Measurements from ENCODE around the gene AMIGO3.

Gene AMIGO3

DNA sequence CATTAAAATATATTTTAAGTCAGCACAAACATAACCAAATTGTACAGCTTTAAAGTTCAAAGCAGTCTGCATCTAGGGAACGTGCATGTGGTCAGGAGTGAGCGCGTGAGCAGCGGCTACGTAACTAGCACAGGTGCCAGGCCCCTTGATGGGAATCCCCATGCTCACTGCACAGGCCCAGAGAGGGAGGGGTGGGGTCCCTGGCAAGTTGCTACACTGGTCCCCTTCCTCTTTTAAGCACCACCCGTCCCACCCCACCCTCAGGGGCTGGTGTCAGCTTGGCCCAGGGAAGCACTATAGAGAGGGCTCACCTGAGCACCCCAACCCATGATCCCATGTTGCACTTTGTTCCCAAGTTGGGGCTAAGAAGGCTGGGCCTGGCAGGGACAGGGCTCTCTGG is 5.1 kb upstream of the AMIGO3 start:
- DNase-seq (ENCODE audit: low read depth): no peak

DNA sequence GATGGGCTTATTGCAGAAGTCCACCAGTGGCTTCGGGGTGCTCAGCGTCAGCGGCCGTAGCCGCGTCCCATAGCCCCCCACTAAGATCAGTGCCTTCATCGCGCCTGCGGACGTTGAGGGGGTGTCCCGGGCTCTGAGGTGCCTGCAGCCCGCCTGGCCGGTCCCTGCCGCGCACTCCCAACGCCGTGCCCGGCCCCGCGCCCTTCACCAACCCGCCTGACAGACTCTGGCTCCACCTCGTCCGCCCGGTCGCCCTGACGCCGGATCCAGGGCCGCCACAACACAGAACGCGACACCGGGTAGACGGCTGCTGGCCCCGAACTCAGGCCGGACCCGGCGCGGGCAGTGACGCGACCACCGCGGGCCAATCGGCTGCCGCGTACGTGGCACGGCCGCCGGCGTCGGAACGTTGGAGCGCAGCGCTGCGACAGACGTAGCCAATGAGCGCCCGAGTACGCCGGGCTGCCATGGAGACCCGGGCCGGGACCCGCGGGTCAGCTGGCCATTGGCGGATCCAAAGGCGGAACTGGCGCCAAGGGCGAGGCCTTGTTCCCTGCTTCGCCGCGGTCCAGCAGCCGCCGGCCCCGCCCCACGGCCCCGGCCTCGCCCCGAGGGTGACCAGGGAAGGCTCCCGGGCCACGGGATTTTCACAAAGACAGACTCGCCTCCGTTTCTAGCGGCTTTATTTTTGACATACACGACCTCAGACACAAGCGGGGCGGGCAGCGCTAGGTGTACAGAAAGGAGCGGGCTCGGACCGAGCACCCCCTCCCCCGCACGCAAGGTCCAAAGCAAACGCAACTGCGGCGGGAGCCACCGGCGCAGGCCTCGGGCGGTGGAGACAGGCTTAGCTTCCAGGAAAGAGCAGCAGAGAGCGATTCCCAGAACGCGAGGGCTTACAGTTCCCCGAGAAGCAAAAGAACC is 4.4 kb upstream of the AMIGO3 start, which contains the start of gene GMPPB:
GMPPB (minus strand) TSS at position 324 of the 924 bp plus-strand sequence; CDS start at position 99, 225 bp downstream.
- DNase-seq (ENCODE audit: low read depth): peak; percentile 86

GRCh38 chr3:49723296-49723627 is 3.8 kb upstream of the AMIGO3 start:
- peak; percentile 31 for DNase-seq (ENCODE audit: low read depth)

DNA sequence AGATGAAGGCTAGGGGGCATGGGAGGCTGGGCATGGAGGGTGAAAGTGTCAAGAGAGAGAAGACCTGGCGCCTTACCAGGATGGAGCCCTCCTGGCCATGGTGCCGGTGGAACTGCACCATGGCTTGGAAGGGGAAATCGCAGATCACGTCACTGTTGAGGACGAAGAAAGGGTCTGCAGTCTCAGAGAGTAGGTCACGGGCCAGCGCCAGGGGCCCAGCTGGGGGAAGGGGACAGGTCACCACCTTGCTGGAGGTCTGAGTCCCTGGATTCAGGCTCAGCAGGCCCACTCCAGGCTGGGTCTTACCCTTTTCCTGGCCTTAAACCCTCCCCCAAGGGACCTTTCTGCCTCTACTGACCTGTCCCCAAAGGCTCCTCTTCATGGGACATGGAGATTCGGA is 3.4 kb upstream of the AMIGO3 start:
- DNase-seq (ENCODE audit: low read depth): no peak

DNA sequence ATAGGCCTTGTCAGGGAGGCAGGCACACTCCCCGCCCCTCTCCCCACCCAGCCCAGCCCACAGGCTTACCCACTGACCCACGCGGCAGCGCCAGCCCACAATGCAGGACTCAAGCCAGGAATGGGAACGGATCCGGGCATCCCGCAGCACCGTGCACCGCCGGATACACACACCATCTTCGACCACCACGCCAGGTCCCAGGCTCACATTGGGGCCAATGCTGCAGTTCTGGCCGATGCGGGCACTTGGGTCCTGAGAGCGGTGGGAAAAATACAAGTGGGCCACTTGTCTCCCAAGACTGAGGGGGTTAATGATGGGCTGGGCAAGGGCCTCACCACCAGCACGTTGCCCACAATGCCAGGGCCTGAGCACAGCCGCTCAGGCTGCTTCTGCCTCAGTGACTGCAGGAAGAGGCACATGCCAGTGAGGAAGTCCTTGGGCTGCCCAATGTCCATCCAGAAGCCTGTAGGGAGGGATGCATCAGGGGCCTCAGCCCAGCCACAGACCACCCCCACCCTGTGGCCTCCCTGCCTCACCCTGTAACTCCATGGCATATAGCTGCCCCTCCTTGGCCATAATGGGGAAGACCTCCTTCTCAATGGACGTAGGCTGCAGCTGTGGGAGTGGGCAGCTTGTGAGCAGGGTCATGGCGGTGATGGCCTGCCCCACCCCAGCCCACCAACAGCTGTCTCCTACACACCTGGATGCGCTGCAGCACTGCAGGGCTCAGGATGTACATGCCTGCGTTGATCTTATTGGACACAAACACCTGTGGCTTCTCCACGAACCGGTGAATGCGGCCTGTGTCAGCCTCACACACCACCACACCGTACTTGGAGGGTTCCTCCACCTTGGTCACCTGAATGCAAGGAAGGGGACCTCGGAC is 2.7 kb upstream of the AMIGO3 start:
- no peak for DNase-seq (ENCODE audit: low read depth)

DNA sequence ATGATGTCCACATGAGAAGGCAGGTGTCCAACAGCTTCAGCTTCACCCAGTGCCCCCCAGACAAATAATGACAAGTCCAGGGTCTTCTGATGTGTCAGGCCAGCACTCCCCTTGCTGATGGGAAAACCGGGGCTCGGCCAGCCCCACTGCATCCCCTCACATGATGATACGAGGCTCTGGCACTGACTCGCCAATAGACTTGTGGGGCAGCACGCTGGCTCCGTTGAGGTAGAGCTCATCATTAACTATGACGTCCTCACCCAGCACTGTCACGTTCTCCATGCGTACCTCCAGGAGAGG is 2.1 kb upstream of the AMIGO3 start:
- DNase-seq (ENCODE audit: low read depth): no peak

- DNase-seq (ENCODE audit: low read depth): no peak
Measured at GRCh38 chr3:49720855-49721595, 1.5 kb upstream of the AMIGO3 start.

- no peak for DNase-seq (ENCODE audit: low read depth)
Measured at GRCh38 chr3:49718858-49719213, 648 bp downstream of the AMIGO3 start.

DNA sequence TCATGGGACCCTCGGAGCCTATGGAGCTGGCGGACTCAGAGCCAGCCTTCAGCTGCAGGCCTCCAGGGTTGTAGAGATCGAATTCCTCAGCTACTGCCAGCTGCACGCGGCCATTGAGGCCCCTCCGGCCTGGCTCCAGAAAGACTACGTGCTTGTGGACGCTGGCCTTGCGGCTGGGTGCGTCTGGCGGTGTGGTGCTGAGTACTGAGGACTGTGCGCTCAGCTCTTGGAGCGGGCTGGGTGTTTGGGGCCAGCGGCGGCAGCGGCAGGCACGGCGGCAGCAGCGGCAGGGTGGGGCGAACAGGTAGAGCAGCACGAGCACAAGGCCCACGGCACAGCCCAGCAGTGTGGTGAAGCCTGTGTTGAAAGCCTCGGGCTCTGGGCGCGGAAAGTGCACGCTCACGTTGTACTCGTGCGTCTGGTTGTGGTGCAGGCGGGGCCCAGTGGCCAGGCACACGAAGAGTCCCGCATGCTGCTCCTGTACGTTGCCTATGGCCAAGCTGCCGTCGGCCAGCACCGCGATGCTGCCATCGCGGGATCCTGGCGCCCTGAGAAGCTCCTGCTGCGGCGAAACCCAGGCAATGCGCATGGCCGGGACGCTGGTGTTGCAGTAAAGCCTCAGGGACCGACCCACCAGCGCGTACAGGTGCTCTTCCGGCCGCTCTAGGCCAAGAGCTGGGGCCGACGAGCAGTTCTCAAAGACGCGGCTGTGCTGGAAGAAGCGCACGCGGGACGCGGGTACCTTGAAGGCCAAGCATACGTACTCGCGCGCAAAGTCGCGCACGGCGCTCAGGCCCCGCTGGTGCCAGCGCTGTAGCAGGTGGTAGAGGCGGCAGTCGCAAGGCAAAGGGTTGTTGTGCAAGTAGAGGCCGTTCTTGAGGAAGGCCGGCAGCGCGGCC is 1.3 kb downstream of the AMIGO3 start:
- DNase-seq (ENCODE audit: low read depth): no peak

GRCh38 chr3:49717211-49717958 is 2.1 kb downstream of the AMIGO3 start:
- DNase-seq (ENCODE audit: low read depth): no peak

DNA sequence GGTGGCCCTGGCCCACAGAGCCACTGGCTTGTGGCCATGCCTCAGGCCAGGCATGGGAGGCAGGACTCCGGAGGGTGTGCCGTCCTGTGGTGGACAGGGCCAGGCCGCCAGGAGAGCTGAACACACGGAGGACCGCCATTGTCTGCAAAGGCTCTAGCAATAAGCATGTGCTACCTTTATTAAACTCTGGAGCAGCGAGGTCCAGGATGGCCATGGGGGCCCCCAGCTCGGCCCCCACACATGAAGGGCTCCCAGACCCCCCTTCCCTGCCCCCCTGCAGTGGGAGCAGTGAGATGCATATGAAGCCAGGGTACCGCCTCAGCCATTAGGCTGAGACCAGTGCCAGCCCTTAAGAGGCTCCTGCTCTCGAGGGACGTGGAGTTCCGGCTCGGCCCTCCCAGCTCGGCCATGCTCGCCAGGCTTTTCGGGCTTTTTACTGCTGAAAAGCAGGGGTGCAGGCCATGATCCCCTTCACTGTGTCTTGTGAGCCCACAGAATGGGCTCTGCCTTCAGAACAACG is 2.7 kb downstream of the AMIGO3 start:
- DNase-seq (ENCODE audit: low read depth): no peak

DNA sequence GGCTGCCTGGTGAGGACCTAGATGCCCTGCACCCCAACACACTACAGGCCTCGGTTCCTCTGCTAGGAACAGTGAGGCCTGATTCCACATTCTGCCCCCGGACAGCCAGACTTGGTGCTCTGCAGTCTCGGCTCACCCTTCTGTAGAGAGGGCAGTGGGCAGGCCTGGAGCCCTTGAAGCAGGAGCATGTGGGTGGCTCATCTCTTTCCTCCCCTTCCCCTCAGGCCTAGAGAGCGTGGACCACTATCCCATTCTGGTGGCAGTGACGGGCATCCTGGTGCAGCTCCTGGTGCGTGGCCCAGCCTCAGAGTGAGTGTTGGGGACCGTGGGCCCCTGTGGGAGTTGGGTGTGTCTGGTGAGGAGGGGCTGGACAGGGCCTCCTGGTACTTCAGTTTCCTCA is 3.3 kb downstream of the AMIGO3 start:
- no peak for DNase-seq (ENCODE audit: low read depth)

GRCh38 chr3:49715611-49716121 is 3.8 kb downstream of the AMIGO3 start:
- DNase-seq (ENCODE audit: low read depth): no peak

- DNase-seq (ENCODE audit: low read depth): no peak
Measured at GRCh38 chr3:49714728-49715550, 4.5 kb downstream of the AMIGO3 start.

GRCh38 chr3:49713336-49714105 is 6.0 kb downstream of the AMIGO3 start:
- no peak for DNase-seq (ENCODE audit: low read depth)

DNA sequence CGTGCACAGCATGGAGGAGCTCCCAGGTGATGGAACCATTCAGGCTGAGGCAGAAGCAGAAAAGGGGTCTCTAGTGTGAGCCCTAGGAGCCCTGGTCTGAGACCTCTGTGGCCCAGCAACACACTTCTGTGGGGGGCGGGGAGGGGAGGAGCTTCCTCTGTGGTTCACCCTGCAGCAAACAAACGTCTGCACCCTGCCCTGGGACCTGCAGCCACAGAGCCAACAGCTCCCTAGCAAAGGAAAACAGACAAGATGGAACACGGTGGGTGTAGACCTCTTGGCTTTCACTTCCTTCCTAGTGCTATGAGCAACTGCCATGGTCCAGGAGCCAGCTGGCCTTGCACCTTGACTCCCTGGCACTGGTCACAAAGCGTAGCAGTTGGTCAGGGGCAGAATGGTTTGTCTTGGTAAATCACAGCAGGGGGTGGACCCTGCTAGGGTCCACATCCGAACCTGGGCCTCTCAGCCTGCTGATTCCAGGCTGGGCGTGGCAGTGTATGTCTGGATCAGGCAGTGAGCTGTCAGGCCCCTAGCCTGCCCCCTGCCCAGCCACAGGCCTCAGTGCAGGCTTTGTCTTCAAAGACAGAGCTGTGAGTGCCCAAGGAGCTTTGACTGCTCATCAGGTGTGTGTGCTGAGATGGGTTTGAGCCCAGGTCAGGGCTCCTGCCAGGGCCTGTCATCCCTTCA is 6.7 kb downstream of the AMIGO3 start:
- no peak for DNase-seq (ENCODE audit: low read depth)

GRCh38 chr3:49712166-49712565 is 7.3 kb downstream of the AMIGO3 start:
- DNase-seq (ENCODE audit: low read depth): no peak

DNA sequence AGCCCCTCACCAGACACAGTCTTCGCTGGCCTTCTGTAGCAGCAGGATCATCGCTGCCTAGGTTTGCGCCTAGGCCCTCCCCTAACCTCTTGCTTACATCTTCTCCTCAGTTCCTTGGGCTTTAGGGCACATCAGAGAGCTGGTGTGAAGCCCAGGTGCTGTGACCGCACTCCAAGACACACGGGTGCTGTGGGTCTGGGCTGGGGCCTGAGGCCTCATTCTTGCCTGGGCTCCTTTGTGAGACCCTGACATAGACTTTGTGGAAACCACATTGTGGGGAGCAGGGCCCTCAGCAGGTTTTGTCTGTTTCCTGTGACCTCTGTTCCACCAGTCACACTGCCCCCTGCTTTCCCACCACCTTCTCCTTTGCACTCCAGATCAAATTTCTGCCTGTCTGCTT is 8.0 kb downstream of the AMIGO3 start:
- DNase-seq (ENCODE audit: low read depth): no peak

All from stimulated activated CD4-positive, alpha-beta T cell treated with anti-CD3 and anti-CD28 coated beads, Interleukin-2, amount 100 ng/mL, for 4 hours (primary cell).